Measurements from ENCODE around the gene DDX18.

Gene DDX18

DNA sequence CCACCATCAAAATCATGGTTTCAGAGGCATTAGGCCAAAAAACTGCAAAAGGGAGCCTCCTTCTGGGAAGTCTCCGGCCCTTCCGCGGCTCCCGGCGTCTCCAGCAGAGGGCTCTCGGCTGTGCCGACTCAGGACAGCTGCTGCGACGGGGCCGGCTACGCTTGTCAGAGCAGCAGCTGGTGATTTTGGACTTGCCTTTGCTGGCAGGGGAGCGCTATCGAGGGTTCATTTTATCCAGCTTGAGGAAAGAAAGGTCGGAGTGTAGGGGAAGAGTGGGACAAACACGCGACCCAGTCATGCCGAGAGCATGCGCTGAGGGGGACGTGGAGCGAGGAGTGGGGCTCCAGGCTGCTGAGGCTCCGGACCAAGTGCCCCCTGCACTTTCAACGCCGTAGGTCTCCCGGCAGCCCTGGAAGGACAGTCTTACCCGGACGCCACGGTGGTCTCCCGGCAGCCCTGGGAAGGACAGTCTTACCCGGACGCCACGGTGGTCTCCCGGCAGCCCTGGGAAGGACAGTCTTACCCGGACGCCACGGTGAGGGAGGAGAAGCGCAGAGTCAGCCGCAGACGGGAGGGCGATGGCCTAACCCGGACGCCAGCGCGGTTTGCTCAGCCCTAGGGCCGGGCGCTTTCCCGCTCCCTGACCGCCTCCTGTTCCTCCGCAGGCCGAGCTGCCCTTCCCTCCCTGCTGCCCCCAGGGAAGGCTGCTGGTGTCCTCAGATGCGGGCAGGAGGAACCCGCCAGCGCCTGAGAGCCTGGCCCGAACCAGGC is 21.7 kb downstream of the DDX18 start:
- DNase-seq: peak; percentile 59

DNA sequence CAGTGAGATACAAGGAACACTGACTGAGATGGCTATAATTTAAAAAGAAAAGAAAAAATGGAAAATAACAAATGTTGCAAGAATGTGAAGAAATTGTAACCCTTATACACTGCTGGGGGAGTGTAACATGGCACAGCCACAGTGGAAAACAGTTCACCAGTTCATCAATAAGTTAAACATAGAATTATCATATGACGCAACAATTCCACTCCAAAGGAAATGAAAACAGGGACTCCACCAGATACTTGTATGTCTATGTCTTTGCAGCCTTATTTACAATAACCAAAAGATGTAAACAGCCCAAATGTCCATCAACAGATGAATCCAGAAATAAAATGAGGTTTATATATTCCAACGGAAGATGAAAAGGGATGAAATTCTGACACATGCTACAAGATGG is 30.8 kb downstream of the DDX18 start:
- DNase-seq: no peak

DNA sequence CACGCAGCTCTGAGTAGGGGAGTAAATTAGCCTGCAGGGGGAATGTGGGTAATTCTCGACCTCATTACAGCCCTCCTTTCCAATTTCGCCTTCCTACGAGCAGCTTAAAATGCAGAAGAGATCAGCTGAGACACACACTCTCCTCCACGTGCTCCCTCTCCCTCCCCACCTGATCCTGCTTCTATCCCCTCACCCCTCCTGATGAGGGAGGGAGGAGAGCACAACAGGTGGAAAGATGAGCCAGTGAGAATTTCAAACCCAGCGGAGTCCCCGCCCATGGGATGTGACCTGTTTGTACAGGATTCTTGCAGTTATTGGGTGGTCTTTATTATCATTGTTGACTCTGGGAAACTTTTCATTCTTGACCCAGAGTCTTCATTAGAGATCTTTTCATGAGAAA is 35.5 kb downstream of the DDX18 start:
- no peak for DNase-seq

DNA sequence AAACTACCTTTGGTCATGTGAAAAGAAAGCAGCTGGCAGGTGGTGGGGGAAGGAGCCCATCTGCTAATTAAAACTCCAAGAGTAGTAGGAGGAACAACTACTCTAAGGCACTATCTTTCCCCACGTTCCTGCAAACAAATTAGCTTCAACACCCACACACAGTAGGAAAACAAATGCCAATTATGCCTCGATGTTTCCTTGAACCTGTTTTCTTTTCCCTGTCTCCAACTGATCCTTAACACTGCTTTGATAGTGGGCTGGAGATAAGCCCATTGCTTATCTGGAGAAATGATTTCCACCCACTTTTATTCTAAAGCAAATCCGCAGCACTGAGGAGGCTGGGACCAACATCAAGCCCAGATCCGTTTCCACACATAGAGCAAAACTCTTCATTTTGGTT is 36.0 kb downstream of the DDX18 start:
- DNase-seq: no peak

DNA sequence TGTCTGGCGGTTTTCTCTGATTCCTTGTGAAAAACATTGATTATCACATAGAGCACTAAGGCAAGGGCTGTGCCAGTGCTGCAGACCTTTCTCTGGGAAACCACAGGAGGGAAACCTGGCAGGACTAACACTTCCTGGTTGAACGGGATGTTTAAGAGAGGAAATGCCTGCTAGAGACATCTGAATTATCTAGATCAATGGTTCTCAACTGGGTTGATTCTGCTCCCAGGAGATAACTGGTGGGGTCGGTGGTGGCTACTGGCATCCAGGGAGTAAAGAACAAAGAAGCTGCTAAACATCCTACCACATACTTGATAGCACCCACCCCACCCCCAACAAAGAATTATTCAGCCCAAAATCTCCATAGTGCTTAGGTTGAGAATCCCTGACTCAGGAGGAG is 37.5 kb downstream of the DDX18 start:
- no peak for DNase-seq

DNA sequence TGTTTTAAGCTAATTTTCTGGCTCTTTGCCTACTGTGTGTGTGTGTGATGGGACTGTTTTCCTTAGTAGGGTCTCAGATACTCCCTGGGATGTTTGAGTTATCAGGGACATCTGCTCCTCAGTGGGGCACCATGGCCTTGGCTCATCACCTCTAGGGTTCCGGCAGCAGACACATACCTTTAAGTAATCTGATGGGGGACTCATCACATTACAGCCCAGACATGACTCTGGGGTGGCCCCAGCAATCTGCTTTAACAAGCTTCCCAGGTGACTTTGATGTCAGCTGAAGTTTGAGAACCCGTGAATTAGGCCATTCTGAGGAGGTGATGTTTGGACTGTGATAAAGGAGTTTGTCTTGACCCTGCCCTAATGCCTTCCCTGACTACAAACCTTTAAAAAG is 38.8 kb downstream of the DDX18 start:
- DNase-seq: no peak

DNA sequence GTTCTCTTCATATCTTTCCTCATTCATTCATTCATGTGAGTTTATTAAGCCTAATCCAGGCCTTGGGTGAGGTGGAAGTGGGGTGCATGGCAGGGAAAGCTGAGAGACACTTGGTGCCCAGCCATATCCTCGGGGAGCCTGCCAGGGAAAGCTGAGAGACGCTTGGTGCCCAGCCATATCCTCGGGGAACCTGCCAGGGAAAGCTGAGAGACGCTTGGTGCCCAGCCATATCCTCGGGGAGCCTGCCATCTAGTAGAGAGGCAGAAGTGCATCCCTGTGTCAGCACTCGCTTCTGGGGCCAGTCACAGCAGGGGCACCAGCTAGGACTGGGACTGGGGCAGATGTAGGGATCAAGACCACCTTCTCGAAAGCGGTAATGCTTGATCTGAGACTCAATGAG is 39.4 kb downstream of the DDX18 start:
- no peak for DNase-seq

DNA sequence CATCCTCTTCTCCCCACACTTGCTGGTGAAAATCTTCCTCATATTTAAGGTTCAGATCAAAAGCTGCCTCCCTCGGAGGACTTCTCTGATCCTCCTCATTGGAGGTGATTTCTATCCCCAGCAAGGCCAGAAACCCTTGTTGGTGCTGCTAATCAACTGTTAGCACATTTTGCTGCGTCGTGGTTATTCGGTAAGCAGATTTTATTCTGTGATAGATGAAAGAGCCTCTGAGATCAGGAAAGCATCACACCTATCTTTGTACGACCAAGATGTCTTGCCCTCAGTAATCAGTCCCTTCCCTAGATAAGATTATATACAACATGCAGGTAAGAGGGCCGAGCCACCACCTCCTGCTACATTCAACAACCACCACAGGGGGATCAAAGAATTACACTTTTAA is 40.1 kb downstream of the DDX18 start:
- no peak for DNase-seq

DNA sequence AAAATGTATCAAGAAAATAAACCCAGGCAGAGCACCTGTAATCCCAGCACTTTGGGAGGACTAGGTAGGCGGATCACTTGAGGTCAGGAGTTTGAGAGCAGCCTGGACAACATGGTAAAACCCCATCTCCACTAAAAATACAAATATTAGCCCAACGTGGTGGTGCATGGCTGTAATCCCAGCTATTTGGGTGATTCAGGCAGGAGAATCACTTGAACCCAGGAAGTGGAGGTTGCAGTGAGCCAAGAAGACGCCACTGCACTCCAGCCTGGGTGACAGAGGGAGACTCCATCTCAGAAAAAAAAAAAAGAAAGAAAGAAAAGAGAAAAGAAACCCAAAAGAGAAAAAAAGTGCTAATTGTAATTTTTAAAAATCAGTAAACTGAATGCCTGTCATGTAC is 41.4 kb downstream of the DDX18 start:
- DNase-seq: no peak

DNA sequence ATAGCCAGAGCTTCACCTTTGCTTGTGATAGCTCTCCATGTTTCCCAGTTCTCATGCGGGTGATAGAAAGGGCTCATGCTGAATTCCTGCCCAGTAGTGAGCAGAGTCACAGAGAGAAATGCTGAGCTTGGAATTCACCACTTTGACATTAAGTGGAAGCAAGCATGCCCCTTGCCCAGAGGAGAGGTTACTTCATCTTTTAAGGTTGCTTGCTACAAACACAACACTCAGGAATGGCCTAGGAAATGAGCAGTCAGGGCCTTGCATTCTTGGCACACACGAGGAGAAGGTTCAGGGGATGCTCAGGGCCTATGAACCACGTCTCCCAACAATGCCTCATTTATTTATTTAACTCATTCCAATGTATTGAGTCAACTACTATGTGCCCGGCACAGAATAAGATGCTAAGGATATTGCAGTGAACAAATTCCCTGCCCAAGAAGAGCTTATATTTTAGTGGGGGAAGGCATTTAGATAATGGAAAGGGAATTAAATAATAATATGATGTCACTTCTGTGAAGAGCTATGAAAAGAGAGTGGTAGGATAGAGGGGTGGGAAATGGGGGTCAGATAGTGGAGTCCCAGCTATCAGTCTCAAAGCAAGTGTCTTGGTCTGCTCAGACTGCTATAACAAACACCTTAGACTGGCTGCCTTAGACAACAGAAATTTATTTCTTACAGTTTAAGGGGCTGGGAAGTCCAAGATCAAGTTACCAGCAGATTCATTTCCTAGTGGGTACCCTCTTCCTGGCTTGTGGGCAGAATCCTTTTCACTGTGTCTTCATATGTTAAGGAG is 42.1 kb downstream of the DDX18 start:
- DNase-seq: no peak

DNA sequence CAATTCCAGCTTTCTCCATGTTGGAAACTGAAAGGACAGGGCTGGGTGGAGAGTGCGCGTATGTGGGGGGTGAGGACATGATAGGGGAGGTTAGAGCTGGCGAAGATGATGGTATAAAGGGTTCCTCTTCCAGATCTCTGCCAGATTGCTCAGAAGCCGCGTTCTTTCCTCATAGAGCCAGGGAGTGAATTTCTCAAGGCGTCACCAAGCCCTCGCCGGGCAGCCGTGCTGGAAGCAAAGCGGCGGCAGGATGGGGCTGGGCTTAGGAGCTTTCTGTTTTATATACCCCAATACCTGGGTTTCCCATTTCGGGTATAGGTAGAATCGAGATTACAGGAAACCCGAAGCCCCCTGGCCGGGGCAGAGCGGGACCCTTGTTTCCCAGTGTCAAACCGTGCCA is 43.8 kb downstream of the DDX18 start:
- no peak for DNase-seq

DNA sequence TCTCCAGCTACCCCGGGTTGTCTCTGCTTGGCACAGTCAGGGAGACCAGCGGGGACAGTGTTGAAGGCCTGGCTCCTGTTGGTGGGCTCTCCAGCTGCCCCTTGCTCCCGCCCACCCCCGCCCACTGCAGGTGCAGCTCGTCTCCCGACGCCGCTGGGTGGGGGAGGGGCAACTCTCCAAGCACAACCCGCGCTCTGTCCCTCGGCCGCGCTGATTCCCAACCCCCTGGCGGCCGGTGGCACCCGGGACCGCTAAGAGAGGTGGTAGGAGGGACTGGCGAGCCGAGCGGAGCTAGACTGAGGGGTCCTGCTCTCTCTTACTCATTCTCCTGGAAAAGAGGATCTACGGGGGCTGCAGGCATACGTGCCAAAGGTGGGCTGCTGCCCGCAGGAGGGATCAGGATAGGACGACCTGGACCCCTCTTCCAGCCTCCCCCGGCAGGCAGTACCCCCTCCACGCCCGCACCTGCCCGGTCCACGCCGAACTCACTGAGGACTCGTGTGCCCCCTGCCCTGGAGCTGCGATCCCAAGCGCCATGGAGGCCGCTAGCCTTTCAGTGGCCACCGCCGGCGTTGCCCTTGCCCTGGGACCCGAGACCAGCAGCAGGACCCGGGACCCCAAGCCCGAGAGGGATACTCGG is 44.5 kb downstream of the DDX18 start:
- DNase-seq: no peak

DNA sequence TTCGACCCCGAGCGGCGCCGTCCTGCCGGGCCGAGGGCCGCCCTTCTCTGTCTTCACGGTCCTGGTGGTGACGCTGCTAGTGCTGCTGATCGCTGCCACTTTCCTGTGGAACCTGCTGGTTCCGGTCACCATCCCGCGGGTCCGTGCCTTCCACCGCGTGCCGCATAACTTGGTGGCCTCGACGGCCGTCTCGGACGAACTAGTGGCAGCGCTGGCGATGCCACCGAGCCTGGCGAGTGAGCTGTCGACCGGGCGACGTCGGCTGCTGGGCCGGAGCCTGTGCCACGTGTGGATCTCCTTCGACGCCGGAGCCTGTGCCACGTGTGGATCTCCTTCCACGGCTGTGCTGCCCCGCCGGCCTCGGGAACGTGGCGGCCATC is 45.0 kb downstream of the DDX18 start:
- no peak for DNase-seq

DNA sequence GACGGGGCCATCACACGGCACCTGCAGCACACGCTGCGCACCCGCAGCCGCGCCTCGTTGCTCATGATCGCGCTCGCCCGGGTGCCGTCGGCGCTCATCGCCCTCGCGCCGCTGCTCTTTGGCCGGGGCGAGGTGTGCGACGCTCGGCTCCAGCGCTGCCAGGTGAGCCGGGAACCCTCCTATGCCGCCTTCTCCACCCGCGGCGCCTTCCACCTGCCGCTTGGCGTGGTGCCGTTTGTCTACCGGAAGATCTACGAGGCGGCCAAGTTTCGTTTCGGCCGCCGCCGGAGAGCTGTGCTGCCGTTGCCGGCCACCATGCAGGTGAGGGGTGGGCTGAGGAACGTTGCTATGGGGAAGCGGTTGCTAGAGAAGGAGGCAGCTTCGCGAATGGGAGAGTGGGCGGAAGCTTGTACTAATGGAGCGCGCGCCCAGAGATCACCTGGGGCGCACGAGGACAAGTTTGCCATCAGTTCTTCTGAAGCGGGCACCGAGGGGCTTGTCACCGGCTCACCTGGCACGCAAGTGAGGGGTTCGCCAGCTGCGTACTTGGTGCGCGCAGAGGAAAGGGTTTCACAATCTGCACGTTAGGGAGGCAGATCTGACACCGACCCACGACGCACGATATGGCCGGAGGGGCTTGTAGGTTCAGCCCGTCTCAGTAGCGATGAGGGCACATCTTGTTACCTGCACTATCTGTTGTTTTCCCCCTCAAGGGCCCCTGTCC is 45.6 kb downstream of the DDX18 start:
- no peak for DNase-seq

DNA sequence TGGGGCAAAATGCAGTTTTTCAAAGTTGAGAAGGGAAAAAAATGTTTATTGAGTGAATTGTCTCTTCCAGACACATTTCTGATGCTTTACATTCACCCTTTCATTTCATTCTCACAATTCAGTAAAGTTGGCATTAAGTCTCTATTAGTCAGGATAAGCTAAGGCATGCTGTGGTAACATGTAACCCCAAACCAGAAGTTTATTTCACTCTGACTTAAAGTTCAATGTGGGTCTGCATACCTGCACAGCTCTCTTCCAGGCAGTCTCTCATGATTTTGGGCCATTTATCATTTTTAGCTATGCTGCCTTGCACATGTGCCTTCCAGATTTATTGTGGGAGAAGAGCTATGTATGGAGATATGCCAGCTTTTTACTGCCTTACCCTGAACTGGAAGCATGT is 48.0 kb downstream of the DDX18 start:
- no peak for DNase-seq

DNA sequence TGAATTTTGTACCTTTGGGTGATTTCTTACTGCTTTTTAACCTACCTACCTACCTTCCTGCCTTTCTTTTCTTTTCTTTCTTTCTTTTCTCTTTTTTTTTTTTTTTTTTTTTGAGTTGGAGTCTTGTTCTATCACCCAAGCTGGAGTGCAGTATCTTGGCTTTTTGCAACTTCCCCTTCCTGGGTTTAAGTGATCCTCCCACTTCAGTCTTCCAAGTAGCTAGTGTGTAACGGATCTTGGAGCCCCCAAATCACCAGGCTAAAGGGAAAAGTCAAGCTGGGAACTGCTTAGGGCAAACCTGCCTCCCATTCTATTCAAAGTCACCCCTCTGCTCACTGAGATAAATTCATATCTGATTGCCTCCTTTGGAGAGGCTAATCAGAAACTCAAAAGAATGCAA is 61.3 kb downstream of the DDX18 start:
- no peak for DNase-seq

DNA sequence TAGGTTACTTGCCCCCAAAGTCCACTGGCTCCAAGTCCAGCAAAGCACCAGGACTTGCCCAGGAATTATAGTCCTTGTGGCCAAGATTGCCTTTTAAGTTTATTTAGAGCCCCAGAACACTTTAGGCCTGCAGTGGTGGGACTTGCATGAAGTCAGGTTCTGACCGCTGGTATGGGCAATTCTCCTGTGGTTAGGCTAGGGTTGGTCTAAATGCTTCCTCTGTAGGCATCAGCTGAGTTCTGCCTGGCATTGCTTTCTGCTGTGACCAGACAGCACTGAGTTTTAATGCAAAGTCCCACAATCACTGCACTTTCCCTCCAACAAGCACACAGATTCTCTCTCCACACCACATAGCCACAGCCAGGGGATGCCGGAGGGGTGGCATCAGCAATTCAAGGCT is 64.5 kb downstream of the DDX18 start:
- DNase-seq: no peak
